Natural killer cell (primary cell): ENCODE data around the gene PNKD. TPM values are rescaled to one million over a fixed set of nuclear protein-coding genes. Genes with fewer than 3 reads are reported as not detected.
A peak's percentile ranks its signal among the peaks of the same experiment; 100 is the strongest.

ENCODE experiments used
- ATAC-seq, 3 donors: fragments of 150-1000 bp in 2 of 3; fragments of 200-7000 bp in 1 of 3; cut with Tn5 transposase; 1 replicate in 1 of 3; 2 replicates in 2 of 3; pipeline ENCODE4 v1.10.0; 2021; ENCODE audit warnings: mild to moderate bottlenecking in 2 of 3, moderate library complexity in 2 of 3
- DNase-seq, 2 donors: peaks; one replicate each; pipeline versions ENCODE4 v3.0.0 to v3.0.0-alpha.2; 2013 to 2021; ENCODE audit warnings: mixed read lengths in 1 of 2
- H3K27ac ChIP-seq: one replicate; pipeline ENCODE4 v1.5.1; 2013; ENCODE audit warnings: mild to moderate bottlenecking, low read length
- H3K27me3 ChIP-seq: one replicate; pipeline ENCODE4 v1.6.1; 2013; ENCODE audit warnings: low read length; ENCODE audit not compliant: control insufficient read depth, insufficient read depth
- H3K36me3 ChIP-seq: one replicate; pipeline ENCODE4 v1.6.1; 2013; ENCODE audit warnings: low read length; ENCODE audit not compliant: control insufficient read depth, insufficient read depth
- H3K4me1 ChIP-seq: one replicate; pipeline ENCODE4 v1.6.1; 2013; ENCODE audit warnings: low read length; ENCODE audit not compliant: control insufficient read depth, insufficient read depth
- H3K4me3 ChIP-seq: one replicate; pipeline ENCODE4 v1.5.1; 2013; ENCODE audit warnings: low read length
- H3K9me3 ChIP-seq: one replicate; pipeline ENCODE4 v1.6.1; 2013; ENCODE audit warnings: low read length; ENCODE audit not compliant: control insufficient read depth, insufficient read depth
- H3K27ac Mint-ChIP-seq, 2 donors: one replicate each; pipeline ENCODE4 v1.8.0; 2022; ENCODE audit warnings: mild to moderate bottlenecking in 2 of 2, mixed read lengths in 2 of 2, moderate library complexity in 1 of 2
- H3K27me3 Mint-ChIP-seq, 2 donors: one replicate each; pipeline ENCODE4 v1.8.0; 2022; ENCODE audit warnings: low read depth in 2 of 2, mixed read lengths in 2 of 2
- H3K36me3 Mint-ChIP-seq: one replicate; pipeline ENCODE4 v1.8.0; 2022; ENCODE audit warnings: mixed read lengths
- H3K4me1 Mint-ChIP-seq, 2 donors: one replicate each; pipeline ENCODE4 v1.8.0; 2022; ENCODE audit warnings: mixed read lengths in 2 of 2
- H3K4me3 Mint-ChIP-seq: one replicate; pipeline ENCODE4 v1.8.0; 2022; ENCODE audit warnings: mild to moderate bottlenecking, moderate library complexity, mixed read lengths
- H3K9me3 Mint-ChIP-seq, 2 donors: one replicate each; pipeline ENCODE4 v1.8.0; 2022; ENCODE audit warnings: mixed read lengths in 2 of 2
- WGBS: methylation state at CpG from one replicate; pipeline ENCODE4 v1.1.7; 2013; ENCODE audit warnings: missing lambda C conversion rate; ENCODE audit not compliant: insufficient coverage; 5-methylcytosine and 5-hydroxymethylcytosine counted together
- intact Hi-C: fragments of 100-400 bp; cut with micrococcal nuclease; formaldehyde crosslinking; loops from one replicate; pipeline ENCODE4 v1.14.2; 2022
- total RNA-seq, 4 donors: library from RNA; stranded (reverse); fragments of 120-200 nt in 1 of 4; gene quantifications; one replicate each; pipeline versions ENCODE4 v1.2.3 to v1.2.4, GENCODE V29; 2013 to 2022
- TF ChIP-seq, protein P1 (sequence below): fragments of 200-600 bp; IDR thresholded peaks from one replicate; pipeline ENCODE4 v1.8.0; 2022; ENCODE audit warnings: antibody characterized with exemption

The PNKD gene
- total RNA-seq, 3 donors from 2014 or later (not counting 1 experiment from before 2014, with no cell fraction given): 18.8 to 21.3 (median 18.9) TPM

DNA sequence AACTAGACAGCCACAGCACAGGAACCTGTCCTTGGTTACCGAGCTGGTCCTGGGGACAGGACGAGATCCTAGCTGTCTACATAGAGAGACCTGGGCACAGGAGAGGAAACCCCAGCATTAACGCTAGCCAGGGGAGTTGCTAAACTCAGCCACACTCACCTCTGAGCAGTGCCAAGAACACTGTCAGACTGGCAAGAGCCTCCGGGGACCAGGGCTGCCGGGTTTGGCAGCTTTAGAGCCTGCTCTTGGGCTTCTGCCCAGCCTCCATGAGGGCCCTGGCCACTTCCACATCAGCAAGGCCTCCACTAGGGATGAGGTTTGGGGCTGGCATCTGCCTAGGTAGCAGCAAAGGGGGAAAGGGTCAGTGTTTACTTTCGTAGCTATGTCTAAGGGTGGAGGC lies 15.3 kb downstream of the PNKD start:
- 33% methylated on average over 6 of the region's 6 CpGs for WGBS

DNA sequence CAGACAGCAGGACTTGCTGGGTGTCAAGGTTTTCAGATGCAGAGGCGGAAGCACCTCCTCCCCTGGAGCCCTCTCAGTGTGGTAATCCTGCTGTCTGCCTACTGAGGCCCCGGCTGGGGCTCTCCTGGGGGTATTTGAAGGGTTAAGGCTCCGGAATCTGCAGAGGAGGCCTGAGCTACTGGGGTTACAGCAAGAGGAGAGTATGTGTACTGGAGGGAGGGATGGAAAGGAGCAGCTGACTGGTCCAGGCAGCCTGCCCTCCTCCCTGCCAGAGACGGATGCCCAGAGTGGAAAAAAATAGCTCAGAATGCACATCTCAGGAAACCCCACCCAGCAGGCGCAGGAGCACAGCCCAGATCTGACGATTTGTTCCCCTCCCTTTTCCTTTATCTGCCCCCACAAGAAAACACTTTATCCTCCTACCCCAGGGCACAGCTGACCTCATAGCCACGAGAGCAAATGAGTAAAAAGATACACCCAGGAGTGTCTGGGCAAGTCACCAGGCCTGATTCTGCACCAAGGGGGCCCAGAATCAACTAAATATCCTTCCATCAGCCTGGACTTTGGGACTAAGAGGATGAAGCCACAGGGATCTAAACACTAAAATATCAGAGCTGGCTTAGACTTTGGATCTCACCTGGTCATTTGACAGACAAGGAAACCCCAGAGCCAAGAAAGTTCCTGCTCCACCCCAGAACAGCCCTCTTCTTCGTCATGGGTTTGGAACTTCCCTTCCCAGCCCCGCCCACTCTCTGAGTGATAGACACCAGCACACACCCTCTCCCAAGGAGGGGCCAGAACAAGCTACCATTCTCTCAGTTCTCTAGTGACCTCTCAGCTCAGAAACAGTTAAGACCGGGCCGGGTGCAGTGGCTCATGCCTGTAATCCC lies 16.5 kb downstream of the PNKD start:
- intact Hi-C loops: loop anchor here (1.0 to 2.0 kb wide), 3 partner anchors 14 to 282 kb away; partner anchors contain the start of genes AAMP, CNOT9, PNKD and USP37
- Mint-ChIP-seq H3K9me3 (no peaks in the 10 kb centered on the region), H3K36me3 (no peaks in the 10 kb centered on the region), H3K4me3 (peak overlapping the region; percentile 92), H3K27me3 (no peaks in the 10 kb centered on the region), H3K4me1 (peaks cover 70 to 94% of the 10 kb centered on the region in 2 donors), H3K27ac (peak overlapping the region; percentile 100)
- Histone ChIP-seq H3K27me3 (no peaks in the 10 kb centered on the region), H3K4me3 (peak overlapping the region; percentile 40), H3K9me3 (no peaks in the 10 kb centered on the region), H3K27ac (peak overlapping the region; percentile 99), H3K36me3 (peaks cover 14% of the 10 kb centered on the region), H3K4me1 (peaks cover 92% of the 10 kb centered on the region)
- WGBS: 3% methylated on average over 11 of the region's 11 CpGs
- ATAC-seq (peak; percentile 66 to 87 (median 75)), DNase-seq (peak; percentile 77 to 96)
- TF ChIP-seq, protein P1, sequence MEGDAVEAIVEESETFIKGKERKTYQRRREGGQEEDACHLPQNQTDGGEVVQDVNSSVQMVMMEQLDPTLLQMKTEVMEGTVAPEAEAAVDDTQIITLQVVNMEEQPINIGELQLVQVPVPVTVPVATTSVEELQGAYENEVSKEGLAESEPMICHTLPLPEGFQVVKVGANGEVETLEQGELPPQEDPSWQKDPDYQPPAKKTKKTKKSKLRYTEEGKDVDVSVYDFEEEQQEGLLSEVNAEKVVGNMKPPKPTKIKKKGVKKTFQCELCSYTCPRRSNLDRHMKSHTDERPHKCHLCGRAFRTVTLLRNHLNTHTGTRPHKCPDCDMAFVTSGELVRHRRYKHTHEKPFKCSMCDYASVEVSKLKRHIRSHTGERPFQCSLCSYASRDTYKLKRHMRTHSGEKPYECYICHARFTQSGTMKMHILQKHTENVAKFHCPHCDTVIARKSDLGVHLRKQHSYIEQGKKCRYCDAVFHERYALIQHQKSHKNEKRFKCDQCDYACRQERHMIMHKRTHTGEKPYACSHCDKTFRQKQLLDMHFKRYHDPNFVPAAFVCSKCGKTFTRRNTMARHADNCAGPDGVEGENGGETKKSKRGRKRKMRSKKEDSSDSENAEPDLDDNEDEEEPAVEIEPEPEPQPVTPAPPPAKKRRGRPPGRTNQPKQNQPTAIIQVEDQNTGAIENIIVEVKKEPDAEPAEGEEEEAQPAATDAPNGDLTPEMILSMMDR: no peak

More for the DNA sequence above, 15.3 kb downstream of the PNKD start:
- no peaks in the 10 kb centered on the region for H3K36me3 Mint-ChIP-seq
- peak overlapping the region; percentile 100 for H3K27ac Mint-ChIP-seq
- peaks cover 58 to 88% of the 10 kb centered on the region in 2 donors for H3K4me1 Mint-ChIP-seq
- Histone ChIP-seq H3K4me1 (peaks cover 80% of the 10 kb centered on the region), H3K27ac (peak overlapping the region; percentile 99), H3K27me3 (no peaks in the 10 kb centered on the region), H3K36me3 (peaks cover 20% of the 10 kb centered on the region), H3K4me3 (no peak overlapping the region), H3K9me3 (no peaks in the 10 kb centered on the region)
- H3K4me3 Mint-ChIP-seq: peak overlapping the region; percentile 92
- no peaks in the 10 kb centered on the region for H3K9me3 Mint-ChIP-seq
- TF ChIP-seq, protein P1: no peak
- peak; percentile 17 to 28 (median 26) for ATAC-seq
- DNase-seq: peak; percentile 51
- H3K27me3 Mint-ChIP-seq: no peaks in the 10 kb centered on the region
- intact Hi-C loops: loop anchor here (1.0 to 2.0 kb wide), 3 partner anchors 15 to 283 kb away; partner anchors contain the start of genes AAMP, CNOT9, PNKD and USP37

DNA sequence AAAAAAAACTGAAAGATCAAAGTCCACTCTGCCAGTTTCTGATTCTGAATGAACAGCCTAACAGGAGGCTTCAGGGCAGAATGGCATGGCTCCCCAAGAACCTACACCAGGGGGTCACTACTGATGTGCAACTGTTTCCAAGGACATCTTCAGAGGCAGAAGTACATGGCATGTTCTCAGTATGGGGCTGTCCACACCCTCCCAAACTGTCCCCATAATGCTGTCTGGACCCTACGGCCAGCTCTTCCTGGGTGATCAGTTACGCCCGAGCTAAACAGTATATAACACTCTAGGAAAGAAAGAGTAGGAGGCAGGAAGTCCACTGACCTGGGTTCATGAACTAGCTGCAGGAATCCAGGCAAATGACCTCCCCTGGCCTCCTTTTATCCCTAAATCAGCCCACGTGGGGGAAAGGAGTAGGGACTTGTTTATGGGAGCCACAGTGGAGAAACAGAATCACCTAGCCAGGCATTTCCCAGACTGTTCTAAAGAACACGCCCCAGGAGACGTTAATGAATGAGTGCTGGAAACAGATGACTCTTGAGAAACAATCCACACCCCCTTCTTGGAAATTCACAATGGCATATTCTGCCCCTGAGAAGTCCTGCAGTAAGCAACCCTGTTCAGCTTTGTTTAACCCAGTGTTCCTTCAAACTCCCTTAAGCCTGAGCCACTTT lies 19.5 kb downstream of the PNKD start:
- H3K9me3 Mint-ChIP-seq: no peaks in the 10 kb centered on the region
- no peaks in the 10 kb centered on the region for H3K36me3 Mint-ChIP-seq
- peaks cover 70 to 87% of the 10 kb centered on the region in 2 donors for H3K4me1 Mint-ChIP-seq
- TF ChIP-seq, protein P1: no peak
- Histone ChIP-seq H3K4me1 (peaks cover 81% of the 10 kb centered on the region), H3K9me3 (no peaks in the 10 kb centered on the region), H3K36me3 (no peaks in the 10 kb centered on the region), H3K27ac (peak overlapping the region; percentile 86), H3K27me3 (no peaks in the 10 kb centered on the region), H3K4me3 (no peak overlapping the region)
- ATAC-seq (no peak), DNase-seq (no peak)
- H3K27me3 Mint-ChIP-seq: no peaks in the 10 kb centered on the region
- peak overlapping the region; percentile 100 for H3K27ac Mint-ChIP-seq
- H3K4me3 Mint-ChIP-seq: peak overlapping the region; percentile 92
- intact Hi-C loops: no loop called here
- 52% methylated on average over 3 of the region's 6 CpGs for WGBS
